HepG2 (cell line): ENCODE data around the gene SH3PXD2A. TPM values are rescaled to one million over a fixed set of nuclear protein-coding genes. Genes with fewer than 3 reads are reported as not detected.

Experiments used
- ATAC-seq: fragments of 200-7000 bp; cut with Tn5 transposase; 3 replicates; pipeline ENCODE4 v1.9.1; 2020; ENCODE audit warnings: mild to moderate bottlenecking, moderate library complexity
- BruUV-seq: library from RNA; stranded (reverse); fragments of 400-500 nt; replicated peaks from 2 replicates; lab custom pipeline; 2021; lab: Mats Ljungman, UMichigan
- CTCF ChIA-PET: fragments of 300-600 bp; formaldehyde crosslinking; extraction: SDS; loops from one replicate; lab custom pipeline; 2021; ENCODE audit warnings: low total read pairs, inconsistent platforms, low intra/inter-chr PET ratio; lab: Yijun Ruan, JAX
- POLR2A ChIA-PET: fragments of 350-600 bp; sonication (Branson Sonifier 250); formaldehyde crosslinking; loops from one replicate; lab custom pipeline; 2020; ENCODE audit warnings: antibody characterized with exemption, inconsistent platforms; lab: Yijun Ruan, JAX
- DNase-seq: peaks from one replicate; pipeline ENCODE4 v3.0.0-alpha.2; 2015; ENCODE audit warnings: low spot score
- FAIRE-seq: peaks from 3 replicates; lab custom pipeline; 2011; peaks lifted over from hg19 to GRCh38; lab: Jason Lieb, UNC
- H2AFZ ChIP-seq: one replicate; pipeline ENCODE4 v1.6.1; 2011; ENCODE audit warnings: low read length, inconsistent platforms
- H3K27ac ChIP-seq: fragments of 300-600 bp; 3 replicates; pipeline ENCODE4 v1.8.0; 2011; ENCODE audit warnings: mixed run types, mild to moderate bottlenecking, mixed read lengths, low read length, inconsistent platforms; ENCODE audit not compliant: insufficient read depth; ENCODE audit errors: extremely low read length
- H3K27me3 ChIP-seq, 2 experiments: fragments of 200-600 bp in 1 of 2; 2 replicates in 1 of 2; 3 replicates in 1 of 2; pipeline versions ENCODE4 v1.6.0 to v1.8.0; 2011; ENCODE audit warnings: low read length in 2 of 2, mild to moderate bottlenecking in 2 of 2, moderate library complexity in 2 of 2, inconsistent platforms in 1 of 2; ENCODE audit not compliant: insufficient read depth in 2 of 2, control insufficient read depth in 1 of 2
- H3K36me3 ChIP-seq, 2 experiments: fragments of 200-600 bp in 1 of 2; replicated peaks in 1 of 2; 2 replicates in 1 of 2; 3 replicates in 1 of 2; pipeline versions ENCODE4 v1.5.1 to v1.8.0; 2011; ENCODE audit warnings: low read length in 2 of 2, inconsistent platforms in 1 of 2; ENCODE audit not compliant: insufficient read depth in 2 of 2, control insufficient read depth in 1 of 2
- H3K4me1 ChIP-seq: 2 replicates; pipeline ENCODE4 v1.5.1; 2012; ENCODE audit warnings: low read length, inconsistent platforms; ENCODE audit not compliant: insufficient read depth
- H3K4me2 ChIP-seq: 2 replicates; pipeline ENCODE4 v1.6.0; 2011; ENCODE audit warnings: low read depth, low read length, inconsistent platforms
- H3K4me3 ChIP-seq, 3 experiments: fragments of 200-600 bp in 1 of 3; sonication (generic), shearing (Covaris generic) in 1 of 3; replicated peaks in 1 of 3; 2 replicates each; pipeline ENCODE4 v1.5.1; 2011 to 2016; ENCODE audit warnings: low read length in 3 of 3, inconsistent platforms in 2 of 3, low read depth in 2 of 3, mild to moderate bottlenecking in 2 of 3, control low read depth in 1 of 3, mixed read lengths in 1 of 3; ENCODE audit not compliant: insufficient read depth in 1 of 3
- H3K79me2 ChIP-seq: one replicate; pipeline ENCODE4 v1.6.1; 2011; ENCODE audit warnings: low read length, inconsistent platforms; ENCODE audit not compliant: insufficient read depth
- H3K9ac ChIP-seq: 2 replicates; pipeline ENCODE4 v1.6.0; 2011; ENCODE audit warnings: mild to moderate bottlenecking, low read depth, low read length, inconsistent platforms; ENCODE audit not compliant: insufficient read depth
- H3K9me3 ChIP-seq: 2 replicates; pipeline ENCODE4 v1.5.1; 2012; ENCODE audit warnings: mild to moderate bottlenecking, low read length
- H4K20me1 ChIP-seq: 2 replicates; pipeline ENCODE4 v1.6.0; 2011; ENCODE audit warnings: inconsistent platforms, mild to moderate bottlenecking, low read length, moderate library complexity; ENCODE audit not compliant: insufficient read depth
- GTF3A ChIP-seq: sonication (generic); formaldehyde crosslinking; conservative IDR thresholded peaks from 2 replicates; pipeline ENCODE4 v1.4.0; 2020; ENCODE audit warnings: mild to moderate bottlenecking, missing genetic modification reagents
- MLLT10 ChIP-seq: sonication (generic); formaldehyde crosslinking; IDR thresholded peaks from 2 replicates; pipeline ENCODE4 v1.4.0; 2020; ENCODE audit warnings: missing genetic modification reagents
- ZNF687 ChIP-seq: sonication (generic); formaldehyde crosslinking; IDR thresholded peaks from 2 replicates; pipeline ENCODE4 v1.5.1; 2020; ENCODE audit warnings: mild to moderate bottlenecking, missing genetic modification reagents, moderate library complexity
- ZNF83 ChIP-seq: sonication (generic); formaldehyde crosslinking; IDR thresholded peaks from 2 replicates; pipeline ENCODE4 v1.4.0; 2020; ENCODE audit warnings: missing genetic modification reagents, mild to moderate bottlenecking, borderline replicate concordance
- WGBS: methylation state at CpG from one replicate; pipeline ENCODE4 v1.1.6; 2017; ENCODE audit warnings: low lambda C conversion rate; 5-methylcytosine and 5-hydroxymethylcytosine counted together
- in situ Hi-C: cut with HindIII; loops from 2 replicates; pipeline ENCODE4 v1.10.0; 2017; ENCODE audit warnings: low pct_unique_long_range_greater_than_20kb; ENCODE audit not compliant: extremely low pct_ligation_motif_present
- intact Hi-C: fragments of 100-400 bp; cut with micrococcal nuclease; formaldehyde crosslinking; loops from one replicate; pipeline ENCODE4 v1.10.0; 2022; ENCODE audit not compliant: unreplicated experiment
- polyA plus RNA-seq, 8 experiments: library from polyadenylated mRNA; depleted of rRNA in 3 of 8; stranded (reverse) in 7 of 8; unstranded in 1 of 8; fragments of >200 nt; fragmentation: Illumina TruSeq in 4 of 8; extraction: Trizol in 4 of 8; gene quantifications; 2 replicates each; pipeline versions ENCODE4 v1.2.1 to v1.2.3, GENCODE V29; 2011 to 2016; ENCODE audit warnings: low read depth in 4 of 8, missing spikeins in 1 of 8, mixed read lengths in 1 of 8; ENCODE audit not compliant: insufficient read depth in 1 of 8
- total RNA-seq, 5 experiments: library from RNA; depleted of rRNA; stranded (reverse); fragments of >200 nt; fragmentation: Illumina TruSeq; extraction: Trizol; gene quantifications; 2 replicates each; pipeline ENCODE4 v1.2.3, GENCODE V29; 2016; ENCODE audit warnings: low read depth in 1 of 5
- TF ChIP-seq, protein P1 (sequence below): sonication (generic); formaldehyde crosslinking; conservative IDR thresholded peaks from 2 replicates; pipeline ENCODE4 v1.4.0; 2020; ENCODE audit warnings: mild to moderate bottlenecking, missing genetic modification reagents, moderate library complexity
- TF ChIP-seq, protein P2 (sequence below): sonication (generic); formaldehyde crosslinking; IDR thresholded peaks from 2 replicates; pipeline ENCODE4 v1.5.0; 2020; ENCODE audit warnings: missing genetic modification reagents

The SH3PXD2A gene
- total and polyA plus RNA-seq, 2 of the 13 experiments (the other 11 are each of a cell fraction or from before 2014, with no cell fraction given): 11.1 to 11.3 TPM

DNA sequence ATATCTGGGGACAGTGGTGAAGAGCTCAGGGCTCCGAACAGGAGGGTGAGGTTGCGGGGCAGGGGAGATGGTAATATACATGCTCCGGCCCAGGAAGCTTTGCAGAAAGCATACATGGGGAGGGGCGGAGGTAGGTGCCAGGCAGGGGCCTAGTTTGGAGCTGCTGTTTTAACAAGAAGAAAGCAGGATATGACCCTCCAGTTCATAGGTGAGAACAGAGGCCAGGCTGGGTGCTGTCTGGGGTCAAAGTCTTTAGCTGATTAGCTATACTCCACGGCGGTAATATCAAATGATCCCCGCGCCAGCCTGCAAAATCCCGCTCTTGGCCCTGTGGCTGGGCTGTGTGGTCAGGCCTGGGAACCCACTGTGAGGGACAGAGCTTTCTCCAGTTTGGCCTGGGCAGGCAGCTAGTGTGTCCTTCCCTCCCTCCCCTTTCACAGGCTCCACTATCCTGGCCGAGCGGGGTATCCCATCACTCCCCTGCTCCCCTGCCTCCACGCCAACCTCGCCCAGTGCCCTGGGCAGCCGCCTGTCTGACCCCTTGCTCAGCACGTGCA is 266.2 kb downstream of the SH3PXD2A start:
- intact Hi-C loops (no loop called here), in situ Hi-C loops (no loop called here)
- H3K4me2 ChIP-seq: no peak overlapping the region
- no peaks in the 10 kb centered on the region for H3K36me3 ChIP-seq
- BruUV-seq: no TSS peak
- peak; percentile 19 for ATAC-seq
- no peak overlapping the region for H3K27ac ChIP-seq
- no peak overlapping the region for H3K4me3 ChIP-seq
- no peaks in the 10 kb centered on the region; the same call in 1 of the 2 replicates for H3K9me3 ChIP-seq
- FAIRE-seq: no peak
- no peak for TF ChIP-seq GTF3A (CRISPR knock-in tag)
- TF ChIP-seq ZNF687 (CRISPR knock-in tag): peak; percentile 23; the same call in 1 of the 2 replicates
- WGBS: 67% methylated on average over 10 of the region's 15 CpGs
- no peak for DNase-seq
- H3K27me3 ChIP-seq: peaks cover 2 to 6% of the 10 kb centered on the region in 2 experiments; a peak in 1 of 5 replicates
- no peak overlapping the region for H2AFZ ChIP-seq
- H4K20me1 ChIP-seq: no peaks in the 10 kb centered on the region
- H3K4me1 ChIP-seq: peaks cover 9% of the 10 kb centered on the region
- ChIA-PET POLR2A (no interaction called here), CTCF (no interaction called here)
- H3K9ac ChIP-seq: no peak overlapping the region
- no peaks in the 10 kb centered on the region for H3K79me2 ChIP-seq

DNA sequence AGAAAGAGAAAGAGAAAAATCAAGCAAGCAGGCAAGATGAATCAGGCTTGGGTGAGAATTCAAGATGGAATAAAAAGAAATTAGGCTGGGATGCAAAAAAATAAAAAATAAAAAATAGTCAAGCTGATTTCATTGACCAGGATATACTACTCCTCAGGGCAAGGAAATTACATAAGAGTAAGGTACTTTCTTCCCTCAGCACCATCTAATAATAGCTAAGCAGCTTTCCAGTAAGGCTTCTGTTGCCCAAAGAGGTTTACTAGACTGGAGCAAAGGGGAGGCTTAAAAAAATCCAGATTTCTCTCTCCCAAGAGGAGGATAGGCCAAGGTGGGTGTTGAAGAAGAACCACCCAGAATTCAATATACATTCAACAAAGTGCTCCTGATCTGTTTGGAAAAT is 268.3 kb downstream of the SH3PXD2A start:
- no TSS peak for BruUV-seq
- Histone ChIP-seq H4K20me1 (no peaks in the 10 kb centered on the region), H3K27me3 (peaks cover 2 to 11% of the 10 kb centered on the region in 2 experiments; a peak in 1 of 5 replicates), H3K79me2 (no peaks in the 10 kb centered on the region), H3K4me1 (peaks cover 22% of the 10 kb centered on the region), H3K9ac (no peak overlapping the region), H3K27ac (no peak overlapping the region), H3K9me3 (no peaks in the 10 kb centered on the region; the same call in 1 of the 2 replicates), H3K4me3 (no peak overlapping the region), H2AFZ (no peak overlapping the region), H3K4me2 (no peak overlapping the region), H3K36me3 (no peaks in the 10 kb centered on the region)
- intact Hi-C loops (no loop called here), in situ Hi-C loops (no loop called here)
- FAIRE-seq (no peak), ATAC-seq (no peak), DNase-seq (no peak)
- ChIA-PET CTCF (no interaction called here), POLR2A (no interaction called here)
- TF ChIP-seq, protein P1, sequence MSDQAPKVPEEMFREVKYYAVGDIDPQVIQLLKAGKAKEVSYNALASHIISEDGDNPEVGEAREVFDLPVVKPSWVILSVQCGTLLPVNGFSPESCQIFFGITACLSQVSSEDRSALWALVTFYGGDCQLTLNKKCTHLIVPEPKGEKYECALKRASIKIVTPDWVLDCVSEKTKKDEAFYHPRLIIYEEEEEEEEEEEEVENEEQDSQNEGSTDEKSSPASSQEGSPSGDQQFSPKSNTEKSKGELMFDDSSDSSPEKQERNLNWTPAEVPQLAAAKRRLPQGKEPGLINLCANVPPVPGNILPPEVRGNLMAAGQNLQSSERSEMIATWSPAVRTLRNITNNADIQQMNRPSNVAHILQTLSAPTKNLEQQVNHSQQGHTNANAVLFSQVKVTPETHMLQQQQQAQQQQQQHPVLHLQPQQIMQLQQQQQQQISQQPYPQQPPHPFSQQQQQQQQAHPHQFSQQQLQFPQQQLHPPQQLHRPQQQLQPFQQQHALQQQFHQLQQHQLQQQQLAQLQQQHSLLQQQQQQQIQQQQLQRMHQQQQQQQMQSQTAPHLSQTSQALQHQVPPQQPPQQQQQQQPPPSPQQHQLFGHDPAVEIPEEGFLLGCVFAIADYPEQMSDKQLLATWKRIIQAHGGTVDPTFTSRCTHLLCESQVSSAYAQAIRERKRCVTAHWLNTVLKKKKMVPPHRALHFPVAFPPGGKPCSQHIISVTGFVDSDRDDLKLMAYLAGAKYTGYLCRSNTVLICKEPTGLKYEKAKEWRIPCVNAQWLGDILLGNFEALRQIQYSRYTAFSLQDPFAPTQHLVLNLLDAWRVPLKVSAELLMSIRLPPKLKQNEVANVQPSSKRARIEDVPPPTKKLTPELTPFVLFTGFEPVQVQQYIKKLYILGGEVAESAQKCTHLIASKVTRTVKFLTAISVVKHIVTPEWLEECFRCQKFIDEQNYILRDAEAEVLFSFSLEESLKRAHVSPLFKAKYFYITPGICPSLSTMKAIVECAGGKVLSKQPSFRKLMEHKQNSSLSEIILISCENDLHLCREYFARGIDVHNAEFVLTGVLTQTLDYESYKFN (CRISPR knock-in tag): no peak
- TF ChIP-seq MLLT10 (CRISPR knock-in tag) (no peak), ZNF83 (CRISPR knock-in tag) (no peak)
- TF ChIP-seq, protein P2, sequence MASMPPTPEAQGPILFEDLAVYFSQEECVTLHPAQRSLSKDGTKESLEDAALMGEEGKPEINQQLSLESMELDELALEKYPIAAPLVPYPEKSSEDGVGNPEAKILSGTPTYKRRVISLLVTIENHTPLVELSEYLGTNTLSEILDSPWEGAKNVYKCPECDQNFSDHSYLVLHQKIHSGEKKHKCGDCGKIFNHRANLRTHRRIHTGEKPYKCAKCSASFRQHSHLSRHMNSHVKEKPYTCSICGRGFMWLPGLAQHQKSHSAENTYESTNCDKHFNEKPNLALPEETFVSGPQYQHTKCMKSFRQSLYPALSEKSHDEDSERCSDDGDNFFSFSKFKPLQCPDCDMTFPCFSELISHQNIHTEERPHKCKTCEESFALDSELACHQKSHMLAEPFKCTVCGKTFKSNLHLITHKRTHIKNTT (CRISPR knock-in tag): no peak
